ENCODE measurements around the gene NAT14.

Gene NAT14

GRCh38 chr19:55452749-55453346, 32.1 kb upstream of the NAT14 start:
- in situ Hi-C loops (cut with MboI; ENCODE audit: low sequenced_read_pairs) = no loop called here

- in situ Hi-C loops (cut with MboI; ENCODE audit: low sequenced_read_pairs) = no loop called here
Measured at GRCh38 chr19:55453511-55454260, 31.3 kb upstream of the NAT14 start.

GRCh38 chr19:55454787-55455243, 30.2 kb upstream of the NAT14 start:
- in situ Hi-C loops (cut with MboI; ENCODE audit: low sequenced_read_pairs) = no loop called here

- in situ Hi-C loops (cut with MboI; ENCODE audit: low sequenced_read_pairs) = no loop called here
Measured at GRCh38 chr19:55455576-55456235, 29.3 kb upstream of the NAT14 start.

GRCh38 chr19:55456347-55456746, 28.6 kb upstream of the NAT14 start:
- in situ Hi-C loops (cut with MboI; ENCODE audit: low sequenced_read_pairs) = no loop called here

- in situ Hi-C loops (cut with MboI; ENCODE audit: low sequenced_read_pairs) = no loop called here
Measured at GRCh38 chr19:55457683-55458457, 27.1 kb upstream of the NAT14 start.

GRCh38 chr19:55459551-55459949, 25.4 kb upstream of the NAT14 start:
- in situ Hi-C loops (cut with MboI; ENCODE audit: low sequenced_read_pairs) = no loop called here

GRCh38 chr19:55459950-55460657, 24.9 kb upstream of the NAT14 start:
- in situ Hi-C loops (cut with MboI; ENCODE audit: low sequenced_read_pairs) = no loop called here

GRCh38 chr19:55460670-55461258, 24.2 kb upstream of the NAT14 start:
- in situ Hi-C loops (cut with MboI; ENCODE audit: low sequenced_read_pairs) = no loop called here

GRCh38 chr19:55461259-55461973, 23.6 kb upstream of the NAT14 start, which contains the start of gene ISOC2:
ISOC2 (minus strand) TSS chr19:55461642; CDS start chr19:55456486, 5,156 bp downstream.
- in situ Hi-C loops (cut with MboI; ENCODE audit: low sequenced_read_pairs) = no loop called here

- in situ Hi-C loops (cut with MboI; ENCODE audit: low sequenced_read_pairs) = no loop called here
Measured at GRCh38 chr19:55461974-55462626, 22.9 kb upstream of the NAT14 start.

GRCh38 chr19:55462722-55463121, 22.3 kb upstream of the NAT14 start:
- in situ Hi-C loops (cut with MboI; ENCODE audit: low sequenced_read_pairs) = no loop called here

- in situ Hi-C loops (cut with MboI; ENCODE audit: low sequenced_read_pairs) = no loop called here
Measured at GRCh38 chr19:55463583-55464031, 21.4 kb upstream of the NAT14 start.

- in situ Hi-C loops (cut with MboI; ENCODE audit: low sequenced_read_pairs) = no loop called here
Measured at GRCh38 chr19:55464039-55464661, 20.8 kb upstream of the NAT14 start.

GRCh38 chr19:55464662-55465054, 20.3 kb upstream of the NAT14 start, which contains the start of gene C19orf85:
C19orf85 (minus strand) TSS chr19:55464751; CDS start chr19:55464554, 197 bp downstream.
- in situ Hi-C loops (cut with MboI; ENCODE audit: low sequenced_read_pairs) = no loop called here

GRCh38 chr19:55465460-55466240, 19.3 kb upstream of the NAT14 start:
- in situ Hi-C loops (cut with MboI; ENCODE audit: low sequenced_read_pairs) = no loop called here

GRCh38 chr19:55466241-55466614, 18.8 kb upstream of the NAT14 start:
- in situ Hi-C loops (cut with MboI; ENCODE audit: low sequenced_read_pairs) = no loop called here

Data from HL-60/S4 (cell line).